Progenitor cell of endocrine pancreas (in vitro differentiated cells): Measurements from ENCODE around the gene GRXCR2. TPM values are rescaled to one million over a fixed set of nuclear protein-coding genes. Genes with fewer than 3 reads are reported as not detected.

Experiments used
- DNase-seq: peaks from one replicate; pipeline ENCODE4 v3.0.0; 2021; ENCODE audit warnings: low spot score; ENCODE audit not compliant: unreplicated experiment
- H3K27ac Mint-ChIP-seq: 2 replicates; pipeline ENCODE4 v1.8.0; 2021; ENCODE audit warnings: mild to moderate bottlenecking, moderate library complexity, mixed read lengths
- H3K27me3 Mint-ChIP-seq: 2 replicates; pipeline ENCODE4 v1.8.0; 2021; ENCODE audit warnings: mixed read lengths
- H3K36me3 Mint-ChIP-seq: 2 replicates; pipeline ENCODE4 v1.8.0; 2022; ENCODE audit warnings: mixed read lengths; ENCODE audit not compliant: insufficient read depth
- H3K4me1 Mint-ChIP-seq: 2 replicates; pipeline ENCODE4 v1.8.0; 2021; ENCODE audit warnings: low read depth, mixed read lengths
- H3K4me3 Mint-ChIP-seq: 2 replicates; pipeline ENCODE4 v1.8.0; 2021; ENCODE audit warnings: low read depth, mild to moderate bottlenecking, moderate library complexity, mixed read lengths
- H3K9me3 Mint-ChIP-seq: 2 replicates; pipeline ENCODE4 v1.8.0; 2021; ENCODE audit warnings: low read depth, mixed read lengths
- total RNA-seq: library from RNA; stranded (reverse); gene quantifications from 2 replicates; pipeline ENCODE4 v1.2.1, GENCODE V29; 2021
- TF ChIP-seq, protein P1 (sequence below): fragments of 200-600 bp; sonication (generic); IDR thresholded peaks from one replicate; pipeline ENCODE4 v1.5.0; 2021; ENCODE audit warnings: antibody characterized with exemption, mild to moderate bottlenecking; ENCODE audit not compliant: unreplicated experiment

Gene GRXCR2
- total RNA-seq, 1 donor from 2014 or later = not detected

- H3K27me3 Mint-ChIP-seq = peaks cover 42% of the 10 kb centered on the region
Observed at GRCh38 chr5:145912019-145912418, 39.2 kb upstream of the GRXCR2 start.

DNA sequence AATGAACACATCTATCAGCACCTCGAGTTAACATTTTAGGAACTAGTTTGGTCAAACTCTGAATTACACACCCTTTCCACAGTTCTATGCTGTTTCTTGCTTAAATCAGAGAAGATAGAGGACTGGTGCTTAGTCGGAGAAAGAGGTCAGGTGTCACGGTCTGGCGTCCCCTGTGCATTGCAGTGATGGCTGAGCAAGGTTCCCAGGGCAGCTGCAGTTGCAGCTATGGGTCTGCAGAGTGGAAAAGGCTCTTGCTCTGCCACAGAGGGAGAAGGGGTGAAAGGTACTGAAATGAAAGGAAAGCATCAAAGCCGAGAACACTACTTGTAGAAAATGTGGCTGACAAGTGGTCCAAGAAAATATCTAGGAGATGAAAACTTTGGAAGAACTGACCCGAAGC lies 38.4 kb upstream of the GRXCR2 start:
- Mint-ChIP-seq H3K4me3 (no peak overlapping the region), H3K9me3 (no peaks in the 10 kb centered on the region), H3K27ac (no peak overlapping the region), H3K4me1 (peaks cover 5% of the 10 kb centered on the region), H3K36me3 (no peaks in the 10 kb centered on the region), H3K27me3 (peaks cover 49% of the 10 kb centered on the region)
- TF ChIP-seq, protein P1, sequence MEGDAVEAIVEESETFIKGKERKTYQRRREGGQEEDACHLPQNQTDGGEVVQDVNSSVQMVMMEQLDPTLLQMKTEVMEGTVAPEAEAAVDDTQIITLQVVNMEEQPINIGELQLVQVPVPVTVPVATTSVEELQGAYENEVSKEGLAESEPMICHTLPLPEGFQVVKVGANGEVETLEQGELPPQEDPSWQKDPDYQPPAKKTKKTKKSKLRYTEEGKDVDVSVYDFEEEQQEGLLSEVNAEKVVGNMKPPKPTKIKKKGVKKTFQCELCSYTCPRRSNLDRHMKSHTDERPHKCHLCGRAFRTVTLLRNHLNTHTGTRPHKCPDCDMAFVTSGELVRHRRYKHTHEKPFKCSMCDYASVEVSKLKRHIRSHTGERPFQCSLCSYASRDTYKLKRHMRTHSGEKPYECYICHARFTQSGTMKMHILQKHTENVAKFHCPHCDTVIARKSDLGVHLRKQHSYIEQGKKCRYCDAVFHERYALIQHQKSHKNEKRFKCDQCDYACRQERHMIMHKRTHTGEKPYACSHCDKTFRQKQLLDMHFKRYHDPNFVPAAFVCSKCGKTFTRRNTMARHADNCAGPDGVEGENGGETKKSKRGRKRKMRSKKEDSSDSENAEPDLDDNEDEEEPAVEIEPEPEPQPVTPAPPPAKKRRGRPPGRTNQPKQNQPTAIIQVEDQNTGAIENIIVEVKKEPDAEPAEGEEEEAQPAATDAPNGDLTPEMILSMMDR = no peak
- no peak for DNase-seq

More at GRCh38 chr5:145912019-145912418, 39.2 kb upstream of the GRXCR2 start:
- H3K36me3 Mint-ChIP-seq = no peaks in the 10 kb centered on the region
- no peak overlapping the region for H3K4me3 Mint-ChIP-seq
- H3K4me1 Mint-ChIP-seq = peaks cover 5% of the 10 kb centered on the region
- H3K9me3 Mint-ChIP-seq = no peaks in the 10 kb centered on the region
- peak overlapping the region; percentile 9 for H3K27ac Mint-ChIP-seq
- TF ChIP-seq, protein P1 = no peak
- no peak for DNase-seq

DNA sequence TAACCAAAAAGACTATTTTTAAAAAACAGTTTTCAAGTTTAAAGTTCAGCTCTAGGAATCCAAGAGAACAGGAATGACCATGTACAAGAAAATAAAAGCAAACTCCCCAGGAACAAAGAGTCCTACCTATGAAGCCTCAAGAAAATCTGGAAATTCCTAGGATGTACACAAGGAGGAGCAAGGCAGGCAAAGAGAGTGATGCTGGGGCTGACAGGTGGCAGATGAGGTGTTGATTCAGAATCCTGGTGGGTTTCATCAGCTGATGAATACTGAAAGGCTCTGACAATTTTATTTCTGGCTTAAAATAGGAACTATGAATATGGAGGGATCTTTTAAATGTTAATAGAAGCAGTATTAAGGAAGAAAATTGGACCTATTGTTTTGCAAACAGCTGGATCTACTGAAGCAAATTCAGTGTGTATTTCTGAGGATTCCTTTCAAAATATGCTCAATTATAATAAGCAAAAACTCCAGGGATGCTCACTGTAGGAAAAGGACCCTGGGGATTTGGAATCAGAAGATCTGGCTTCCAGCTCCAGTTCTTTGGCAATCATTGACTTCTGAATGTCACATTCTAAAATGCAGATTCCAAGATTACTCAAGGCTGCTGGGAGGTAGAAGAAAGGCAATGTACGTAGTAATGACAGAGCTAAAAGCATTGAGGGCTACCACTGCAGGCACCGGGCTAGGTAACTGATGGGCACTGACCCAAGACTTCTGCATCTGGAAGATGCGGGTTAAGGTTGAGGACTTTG lies 35.6 kb upstream of the GRXCR2 start:
- Mint-ChIP-seq H3K36me3 (no peaks in the 10 kb centered on the region), H3K4me3 (no peak overlapping the region), H3K9me3 (no peaks in the 10 kb centered on the region), H3K27me3 (peaks cover 66% of the 10 kb centered on the region), H3K4me1 (peaks cover 8% of the 10 kb centered on the region), H3K27ac (no peak overlapping the region)
- TF ChIP-seq, protein P1 = peak; percentile 19
- DNase-seq = no peak

- no peaks in the 10 kb centered on the region for H3K36me3 Mint-ChIP-seq
- no peak overlapping the region for H3K27ac Mint-ChIP-seq
- H3K27me3 Mint-ChIP-seq = peaks cover 70% of the 10 kb centered on the region
- no peak overlapping the region for H3K4me3 Mint-ChIP-seq
- TF ChIP-seq, protein P1 = no peak
- peaks cover 5% of the 10 kb centered on the region for H3K4me1 Mint-ChIP-seq
- DNase-seq = no peak
- H3K9me3 Mint-ChIP-seq = no peaks in the 10 kb centered on the region
Observed at GRCh38 chr5:145906401-145906800, 33.6 kb upstream of the GRXCR2 start.

DNA sequence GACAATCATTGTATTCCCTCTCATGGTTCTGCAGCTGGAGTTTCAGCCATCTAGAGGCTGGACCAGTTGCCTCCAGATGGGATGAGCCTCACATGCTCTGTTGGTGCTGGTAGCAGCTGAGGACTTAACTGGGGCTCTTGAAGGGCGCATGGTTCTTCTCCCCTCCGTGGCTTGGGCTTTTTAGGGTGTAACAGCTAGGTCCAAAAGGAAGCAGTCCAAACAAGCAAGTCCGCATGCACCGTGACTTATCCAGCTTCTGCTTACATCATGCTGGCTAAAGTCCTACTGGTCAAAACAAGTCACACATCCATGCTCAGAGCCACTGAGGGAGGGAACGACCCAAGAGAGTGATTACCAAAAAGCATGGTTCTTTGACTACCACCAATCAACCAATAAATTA lies 31.9 kb upstream of the GRXCR2 start:
- H3K4me3 Mint-ChIP-seq = no peak overlapping the region
- peaks cover 3% of the 10 kb centered on the region for H3K4me1 Mint-ChIP-seq
- H3K36me3 Mint-ChIP-seq = peaks cover 1% of the 10 kb centered on the region
- H3K27ac Mint-ChIP-seq = no peak overlapping the region
- no peak for DNase-seq
- H3K27me3 Mint-ChIP-seq = peaks cover 64% of the 10 kb centered on the region
- TF ChIP-seq, protein P1 = no peak
- H3K9me3 Mint-ChIP-seq = peaks cover 5% of the 10 kb centered on the region
